WTC11 (cell line): ENCODE data around the gene CAPZB.

ENCODE experiments used
- CREB1 ChIP-seq: sonication (generic); formaldehyde crosslinking; IDR thresholded peaks from 2 replicates; pipeline ENCODE4 v1.8.0; 2023; ENCODE audit warnings: mild to moderate bottlenecking, missing genetic modification reagents
- CREM ChIP-seq: sonication (generic); formaldehyde crosslinking; IDR thresholded peaks from 2 replicates; pipeline ENCODE4 v1.8.1; 2022; ENCODE audit warnings: mild to moderate bottlenecking, missing genetic modification reagents, moderate library complexity
- ETV6 ChIP-seq: sonication (generic); formaldehyde crosslinking; IDR thresholded peaks from 2 replicates; pipeline ENCODE4 v1.8.1; 2022; ENCODE audit warnings: mild to moderate bottlenecking, missing genetic modification reagents
- FOXP1 ChIP-seq: sonication (generic); formaldehyde crosslinking; IDR thresholded peaks from 2 replicates; pipeline ENCODE4 v1.8.0; 2022; ENCODE audit warnings: missing genetic modification reagents, mild to moderate bottlenecking, moderate library complexity, borderline replicate concordance
- NFYB ChIP-seq: sonication (generic); formaldehyde crosslinking; conservative IDR thresholded peaks from 2 replicates; pipeline ENCODE4 v1.8.0; 2022; ENCODE audit warnings: low read depth, missing genetic modification reagents
- NR1H2 ChIP-seq: sonication (generic); formaldehyde crosslinking; IDR thresholded peaks from 2 replicates; pipeline ENCODE4 v1.9.0; 2021; ENCODE audit warnings: mild to moderate bottlenecking, moderate library complexity, missing genetic modification reagents
- SMAD4 ChIP-seq: sonication (generic); formaldehyde crosslinking; IDR thresholded peaks from 2 replicates; pipeline ENCODE4 v1.8.0; 2022; ENCODE audit warnings: mild to moderate bottlenecking, missing genetic modification reagents
- TF ChIP-seq, protein P1 (sequence below): fragments of 200-600 bp; IDR thresholded peaks from 2 replicates; pipeline ENCODE4 v1.8.0; 2022; ENCODE audit warnings: antibody characterized with exemption
- TF ChIP-seq, protein P2 (sequence below): sonication (generic); formaldehyde crosslinking; conservative IDR thresholded peaks from 2 replicates; pipeline ENCODE4 v1.8.1; 2022; ENCODE audit warnings: mild to moderate bottlenecking, missing genetic modification reagents
- TF ChIP-seq, protein P3 (sequence below): fragments of 250-450 bp; sonication (Bioruptor Pico); IDR thresholded peaks from 2 replicates; pipeline ENCODE4 v1.9.0; 2021; ENCODE audit warnings: moderate library complexity, mild to moderate bottlenecking, inconsistent platforms, borderline replicate concordance
- TF ChIP-seq, protein P4 (sequence below): sonication (generic); formaldehyde crosslinking; IDR thresholded peaks from 2 replicates; pipeline ENCODE4 v1.8.1; 2023; ENCODE audit warnings: mild to moderate bottlenecking, missing genetic modification reagents
- TF ChIP-seq, protein P5 (sequence below): sonication (generic); formaldehyde crosslinking; IDR thresholded peaks from 2 replicates; pipeline ENCODE4 v1.8.1; 2022; ENCODE audit warnings: low read depth, mild to moderate bottlenecking, moderate library complexity, missing genetic modification reagents, borderline replicate concordance

DNA sequence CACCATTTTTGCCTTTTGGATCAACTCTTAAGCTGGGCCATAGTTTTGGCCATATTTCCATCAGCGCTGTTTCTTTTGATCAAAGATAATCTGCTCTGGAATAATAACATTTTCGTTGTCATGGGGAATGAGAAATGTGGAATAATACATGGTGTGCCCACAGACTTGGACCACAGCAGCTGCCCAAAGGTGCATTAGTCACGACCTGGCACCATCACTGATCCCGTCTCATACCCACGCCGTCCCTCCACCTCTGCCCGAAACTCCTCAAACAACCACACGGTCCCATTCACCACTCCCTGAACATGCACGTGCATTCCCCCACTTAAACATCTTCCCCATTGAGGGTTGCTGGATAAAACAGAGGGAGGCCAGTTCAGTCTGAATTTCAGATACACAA, 96.4 kb downstream of the CAPZB start:
- TF ChIP-seq, protein P1, sequence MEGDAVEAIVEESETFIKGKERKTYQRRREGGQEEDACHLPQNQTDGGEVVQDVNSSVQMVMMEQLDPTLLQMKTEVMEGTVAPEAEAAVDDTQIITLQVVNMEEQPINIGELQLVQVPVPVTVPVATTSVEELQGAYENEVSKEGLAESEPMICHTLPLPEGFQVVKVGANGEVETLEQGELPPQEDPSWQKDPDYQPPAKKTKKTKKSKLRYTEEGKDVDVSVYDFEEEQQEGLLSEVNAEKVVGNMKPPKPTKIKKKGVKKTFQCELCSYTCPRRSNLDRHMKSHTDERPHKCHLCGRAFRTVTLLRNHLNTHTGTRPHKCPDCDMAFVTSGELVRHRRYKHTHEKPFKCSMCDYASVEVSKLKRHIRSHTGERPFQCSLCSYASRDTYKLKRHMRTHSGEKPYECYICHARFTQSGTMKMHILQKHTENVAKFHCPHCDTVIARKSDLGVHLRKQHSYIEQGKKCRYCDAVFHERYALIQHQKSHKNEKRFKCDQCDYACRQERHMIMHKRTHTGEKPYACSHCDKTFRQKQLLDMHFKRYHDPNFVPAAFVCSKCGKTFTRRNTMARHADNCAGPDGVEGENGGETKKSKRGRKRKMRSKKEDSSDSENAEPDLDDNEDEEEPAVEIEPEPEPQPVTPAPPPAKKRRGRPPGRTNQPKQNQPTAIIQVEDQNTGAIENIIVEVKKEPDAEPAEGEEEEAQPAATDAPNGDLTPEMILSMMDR: no peak
- TF ChIP-seq NR1H2: no peak
- TF ChIP-seq, protein P2, sequence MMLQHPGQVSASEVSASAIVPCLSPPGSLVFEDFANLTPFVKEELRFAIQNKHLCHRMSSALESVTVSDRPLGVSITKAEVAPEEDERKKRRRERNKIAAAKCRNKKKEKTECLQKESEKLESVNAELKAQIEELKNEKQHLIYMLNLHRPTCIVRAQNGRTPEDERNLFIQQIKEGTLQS (CRISPR knock-in tag): no peak
- TF ChIP-seq, protein P3, sequence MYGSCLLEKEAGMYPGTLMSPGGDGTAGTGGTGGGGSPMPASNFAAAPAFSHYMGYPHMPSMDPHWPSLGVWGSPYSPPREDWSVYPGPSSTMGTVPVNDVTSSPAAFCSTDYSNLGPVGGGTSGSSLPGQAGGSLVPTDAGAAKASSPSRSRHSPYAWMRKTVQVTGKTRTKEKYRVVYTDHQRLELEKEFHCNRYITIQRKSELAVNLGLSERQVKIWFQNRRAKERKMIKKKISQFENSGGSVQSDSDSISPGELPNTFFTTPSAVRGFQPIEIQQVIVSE: no peak
- TF ChIP-seq CREB1 (CRISPR knock-in tag): no peak
- TF ChIP-seq, protein P4, sequence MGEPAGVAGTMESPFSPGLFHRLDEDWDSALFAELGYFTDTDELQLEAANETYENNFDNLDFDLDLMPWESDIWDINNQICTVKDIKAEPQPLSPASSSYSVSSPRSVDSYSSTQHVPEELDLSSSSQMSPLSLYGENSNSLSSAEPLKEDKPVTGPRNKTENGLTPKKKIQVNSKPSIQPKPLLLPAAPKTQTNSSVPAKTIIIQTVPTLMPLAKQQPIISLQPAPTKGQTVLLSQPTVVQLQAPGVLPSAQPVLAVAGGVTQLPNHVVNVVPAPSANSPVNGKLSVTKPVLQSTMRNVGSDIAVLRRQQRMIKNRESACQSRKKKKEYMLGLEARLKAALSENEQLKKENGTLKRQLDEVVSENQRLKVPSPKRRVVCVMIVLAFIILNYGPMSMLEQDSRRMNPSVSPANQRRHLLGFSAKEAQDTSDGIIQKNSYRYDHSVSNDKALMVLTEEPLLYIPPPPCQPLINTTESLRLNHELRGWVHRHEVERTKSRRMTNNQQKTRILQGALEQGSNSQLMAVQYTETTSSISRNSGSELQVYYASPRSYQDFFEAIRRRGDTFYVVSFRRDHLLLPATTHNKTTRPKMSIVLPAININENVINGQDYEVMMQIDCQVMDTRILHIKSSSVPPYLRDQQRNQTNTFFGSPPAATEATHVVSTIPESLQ (CRISPR knock-in tag): no peak
- no peak for TF ChIP-seq FOXP1
- TF ChIP-seq SMAD4 (CRISPR knock-in tag): no peak
- no peak for TF ChIP-seq ETV6 (CRISPR knock-in tag)
- no peak for TF ChIP-seq CREM (CRISPR knock-in tag)
- TF ChIP-seq, protein P5, sequence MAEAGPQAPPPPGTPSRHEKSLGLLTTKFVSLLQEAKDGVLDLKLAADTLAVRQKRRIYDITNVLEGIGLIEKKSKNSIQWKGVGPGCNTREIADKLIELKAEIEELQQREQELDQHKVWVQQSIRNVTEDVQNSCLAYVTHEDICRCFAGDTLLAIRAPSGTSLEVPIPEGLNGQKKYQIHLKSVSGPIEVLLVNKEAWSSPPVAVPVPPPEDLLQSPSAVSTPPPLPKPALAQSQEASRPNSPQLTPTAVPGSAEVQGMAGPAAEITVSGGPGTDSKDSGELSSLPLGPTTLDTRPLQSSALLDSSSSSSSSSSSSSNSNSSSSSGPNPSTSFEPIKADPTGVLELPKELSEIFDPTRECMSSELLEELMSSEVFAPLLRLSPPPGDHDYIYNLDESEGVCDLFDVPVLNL (CRISPR knock-in tag): no peak
- TF ChIP-seq NFYB: no peak
